Endothelial cell of umbilical vein (primary cell): ENCODE measurements around the gene MTREX. TPM values are rescaled to one million over a fixed set of nuclear protein-coding genes. Genes with fewer than 3 reads are reported as not detected.

ENCODE experiments used
- BruUV-seq: library from RNA; stranded (reverse); fragments of 400-500 nt; replicated peaks from 2 replicates; lab custom pipeline; 2021; lab: Mats Ljungman, UMichigan
- CTCF ChIA-PET: fragments of 300-600, 350-600 bp; sonication (Branson Sonifier 250); formaldehyde crosslinking; loops from one replicate; lab custom pipeline; 2021; ENCODE audit warnings: antibody characterized with exemption, inconsistent platforms; lab: Charles Lee
- POLR2A ChIA-PET: fragments of 300-600, 350-600 bp; sonication (Branson Sonifier 250); formaldehyde crosslinking; loops from one replicate; lab custom pipeline; 2021; ENCODE audit warnings: antibody characterized with exemption, inconsistent platforms; lab: Charles Lee
- DNase-seq: peaks from one replicate; pipeline ENCODE4 v3.0.0-alpha.2; 2011; ENCODE audit warnings: low read depth, low spot score
- FAIRE-seq: peaks from 2 replicates; lab custom pipeline; 2011; peaks lifted over from hg19 to GRCh38; lab: Jason Lieb, UNC
- H2AFZ ChIP-seq: 2 replicates; pipeline ENCODE4 v1.6.0; 2012; ENCODE audit warnings: low read depth, low read length, control low read depth, inconsistent platforms
- H3K27ac ChIP-seq: 2 replicates; pipeline ENCODE4 v1.5.1; 2011; ENCODE audit warnings: low read depth, mild to moderate bottlenecking, control low read depth, low read length, moderate library complexity; ENCODE audit not compliant: insufficient read depth
- H3K27me3 ChIP-seq, 2 experiments: 2 replicates each; pipeline versions ENCODE4 v1.6.0 to v1.6.1; 2011; ENCODE audit warnings: low read length in 2 of 2, mixed read lengths in 1 of 2; ENCODE audit not compliant: control insufficient read depth in 2 of 2, insufficient read depth in 2 of 2
- H3K36me3 ChIP-seq, 2 experiments: 2 replicates in 1 of 2; 3 replicates in 1 of 2; pipeline ENCODE4 v1.5.1; 2011; ENCODE audit warnings: low read length in 2 of 2, mild to moderate bottlenecking in 1 of 2, moderate library complexity in 1 of 2; ENCODE audit not compliant: control insufficient read depth in 2 of 2, insufficient read depth in 2 of 2; ENCODE audit errors: extremely low read depth in 1 of 2
- H3K4me1 ChIP-seq: 3 replicates; pipeline ENCODE4 v1.5.1; 2011; ENCODE audit warnings: mild to moderate bottlenecking, low read length; ENCODE audit not compliant: control insufficient read depth, insufficient read depth; ENCODE audit errors: extremely low read depth
- H3K4me2 ChIP-seq: 2 replicates; pipeline ENCODE4 v1.6.1; 2011; ENCODE audit warnings: low read length, control low read depth, mixed read lengths; ENCODE audit not compliant: insufficient read depth
- H3K4me3 ChIP-seq, 3 experiments: fragments of 200-600 bp in 1 of 3; sonication (generic), shearing (Covaris generic) in 1 of 3; replicated peaks in 1 of 3; 2 replicates each; pipeline ENCODE4 v1.5.1; 2011 to 2016; ENCODE audit warnings: control low read depth in 3 of 3, low read length in 3 of 3, mild to moderate bottlenecking in 2 of 3, inconsistent platforms in 1 of 3, low read depth in 1 of 3, moderate library complexity in 1 of 3; ENCODE audit not compliant: insufficient read depth in 1 of 3
- H3K79me2 ChIP-seq: 2 replicates; pipeline ENCODE4 v1.6.0; 2012; ENCODE audit warnings: low read length, inconsistent platforms; ENCODE audit not compliant: control insufficient read depth, insufficient read depth
- H3K9ac ChIP-seq: replicated peaks from 2 replicates; pipeline ENCODE3; 2011; ENCODE audit warnings: low read length, control low read depth; ENCODE audit not compliant: insufficient read depth; ENCODE audit errors: extremely low read depth
- H3K9me1 ChIP-seq: replicated peaks from 3 replicates; pipeline ENCODE4 v1.6.0; 2011; ENCODE audit warnings: mild to moderate bottlenecking, low read length; ENCODE audit not compliant: control insufficient read depth, insufficient read depth; ENCODE audit errors: extremely low read depth
- H3K9me3 ChIP-seq: replicated peaks from 2 replicates; pipeline ENCODE4 v1.5.1; 2012; ENCODE audit warnings: low read length, inconsistent platforms; ENCODE audit not compliant: control insufficient read depth, insufficient read depth
- H4K20me1 ChIP-seq: replicated peaks from 2 replicates; pipeline ENCODE3; 2011; ENCODE audit warnings: mild to moderate bottlenecking, low read length; ENCODE audit not compliant: control insufficient read depth, insufficient read depth; ENCODE audit errors: extremely low read depth
- CTCF ChIP-seq, 2 donors: IDR thresholded peaks; 1 replicate in 1 of 2; 2 replicates in 1 of 2; pipeline ENCODE4 v1.5.1; 2011; ENCODE audit warnings: low read length in 2 of 2, mild to moderate bottlenecking in 2 of 2, moderate library complexity in 2 of 2, control low read depth in 1 of 2, inconsistent platforms in 1 of 2, low read depth in 1 of 2; ENCODE audit not compliant: insufficient read depth in 1 of 2; ENCODE audit errors: extremely low read depth in 1 of 2
- MYC ChIP-seq: IDR thresholded peaks from one replicate; pipeline ENCODE4 v1.6.1; 2011; ENCODE audit warnings: mild to moderate bottlenecking, low read depth, low read length
- dilution Hi-C: fragments of 300-500 bp; cut with MboI; formaldehyde crosslinking; loops from one replicate; pipeline ENCODE4 v1.15.0; 2019; ENCODE audit warnings: low sequenced_read_pairs; ENCODE audit not compliant: extremely low pct_ligation_motif_present
- intact Hi-C: fragments of 100-400 bp; cut with micrococcal nuclease; formaldehyde crosslinking; loops from one replicate; pipeline ENCODE4 v1.10.0; 2022
- polyA plus RNA-seq, 4 experiments: library from polyadenylated mRNA; depleted of rRNA in 3 of 4; stranded (reverse) in 3 of 4; unstranded in 1 of 4; fragments of >200 nt; gene quantifications; 2 replicates each; pipeline versions ENCODE4 v1.2.1 to v1.2.3, GENCODE V29; 2011 to 2012; ENCODE audit warnings: missing spikeins in 1 of 4
- total RNA-seq: library from RNA; stranded (reverse); gene quantifications from 2 replicates; pipeline ENCODE4 v1.2.3, GENCODE V29; 2021

MTREX gene
- total and polyA plus RNA-seq, 2 donors (not counting 3 experiments of a cell fraction or from before 2014, with no cell fraction given) = 9.8 to 76.3 TPM

DNA sequence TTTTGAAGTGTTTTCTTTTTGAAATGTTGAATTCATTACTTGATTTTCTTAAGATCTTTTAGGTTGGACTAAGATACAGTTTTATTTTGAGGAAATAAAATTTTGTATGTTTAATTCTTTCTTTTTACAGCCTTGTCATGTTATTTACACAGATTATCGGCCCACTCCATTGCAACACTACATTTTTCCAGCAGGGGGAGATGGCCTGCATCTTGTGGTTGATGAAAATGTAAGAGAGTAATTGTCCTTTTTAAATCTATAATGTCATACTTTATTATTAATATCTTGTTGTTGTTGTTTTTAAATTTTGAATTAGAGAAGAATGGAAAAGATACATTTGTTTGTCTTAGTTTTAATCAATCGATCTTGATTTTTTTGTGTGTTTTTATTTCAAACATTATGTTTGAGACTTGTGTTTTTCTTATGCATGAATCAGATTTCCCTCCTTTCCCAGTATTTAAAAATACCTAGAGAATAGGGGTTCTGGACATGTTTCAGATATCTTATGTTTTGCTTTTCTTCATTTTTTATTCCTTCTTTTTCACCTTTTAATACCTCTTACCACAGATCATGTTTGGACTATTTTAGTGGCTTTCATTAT, 36.7 kb downstream of the MTREX start:
- dilution Hi-C loops (no loop called here), intact Hi-C loops (loop anchor here (1.0 to 10.0 kb wide), 4 partner anchors 190 to 857 kb away; partner anchors contain the start of gene PLPP1)
- peaks cover 7 to 23% of the 10 kb centered on the region in 2 experiments for H3K36me3 ChIP-seq
- H3K9ac ChIP-seq = peak overlapping the region; percentile 37
- no peak overlapping the region for H3K4me3 ChIP-seq
- DNase-seq (peak; percentile 86), FAIRE-seq (no peak)
- H3K4me1 ChIP-seq = peaks cover 3% of the 10 kb centered on the region
- H3K4me2 ChIP-seq = no peak overlapping the region
- TF ChIP-seq CTCF (IDR thresholded peaks at IDR 0.05; ENCODE audit: extremely low read depth in 1 of 2, insufficient read depth in 1 of 2, low read depth in 1 of 2, low read length in 2 of 2) (peak; percentile 57 to 66), MYC (no peak)
- H3K27ac ChIP-seq = no peak overlapping the region
- no TSS peak for BruUV-seq
- no peak overlapping the region for H2AFZ ChIP-seq
- POLR2A ChIA-PET = no interaction called here
- no peaks in the 10 kb centered on the region for H3K9me1 ChIP-seq
- CTCF ChIA-PET = interaction anchor here (1.0 to 2.4 kb wide), 5 partner anchors 19 to 348 kb away, joined by 4 to 33 read pairs (median 5); no protein-coding TSS in a partner anchor
- no peaks in the 10 kb centered on the region for H4K20me1 ChIP-seq
- H3K79me2 ChIP-seq = peaks cover 5% of the 10 kb centered on the region
- no peaks in the 10 kb centered on the region for H3K9me3 ChIP-seq
- no peaks in the 10 kb centered on the region for H3K27me3 ChIP-seq

DNA sequence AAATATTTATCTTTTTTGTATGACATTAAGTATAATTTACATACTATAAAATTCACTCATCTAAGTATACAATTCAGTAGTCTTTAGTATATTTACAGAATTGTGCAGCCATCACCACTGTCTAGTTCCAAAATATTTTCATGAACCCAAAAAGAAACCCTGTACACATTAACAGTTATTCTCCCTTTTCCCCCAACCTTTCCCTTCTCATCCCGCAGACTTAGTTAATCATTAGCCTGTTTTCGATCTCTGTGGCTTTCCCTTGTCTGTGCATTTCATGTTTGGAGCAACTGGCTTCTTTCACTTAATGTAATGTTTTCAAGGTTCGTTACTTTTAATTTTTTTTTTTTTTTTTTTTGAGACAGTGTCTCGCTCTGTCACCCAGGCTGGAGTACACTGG, 37.5 kb downstream of the MTREX start:
- CTCF ChIA-PET = interaction anchor here (1.0 kb wide), 3 partner anchors 20 to 347 kb away, joined by 3 to 5 read pairs (median 4); no protein-coding TSS in a partner anchor

More for the DNA sequence above, 37.5 kb downstream of the MTREX start:
- no peak for FAIRE-seq
- H3K9me3 ChIP-seq = no peaks in the 10 kb centered on the region
- H3K4me2 ChIP-seq = no peak overlapping the region
- no peak for TF ChIP-seq CTCF (IDR thresholded peaks at IDR 0.05; ENCODE audit: extremely low read depth in 1 of 2, insufficient read depth in 1 of 2, low read depth in 1 of 2, low read length in 2 of 2)
- no peak overlapping the region for H2AFZ ChIP-seq
- dilution Hi-C loops = no loop called here
- no peaks in the 10 kb centered on the region for H3K27me3 ChIP-seq
- no peak overlapping the region for H3K9ac ChIP-seq
- no peaks in the 10 kb centered on the region for H3K9me1 ChIP-seq
- H3K4me1 ChIP-seq = peaks cover 3% of the 10 kb centered on the region
- H4K20me1 ChIP-seq = no peaks in the 10 kb centered on the region
- peaks cover 7 to 27% of the 10 kb centered on the region in 2 experiments for H3K36me3 ChIP-seq
- H3K27ac ChIP-seq = no peak overlapping the region
- intact Hi-C loops = loop anchor here (10.0 kb wide), 1 partner anchor 189 kb away; the partner anchor contains the start of gene PLPP1
- no peak overlapping the region for H3K4me3 ChIP-seq
- peaks cover 2% of the 10 kb centered on the region for H3K79me2 ChIP-seq
- no peak for DNase-seq
- BruUV-seq = no TSS peak
- POLR2A ChIA-PET = no interaction called here
